Testis (tissue), 3 donors: ENCODE results near the gene TRIP4. TPM values are rescaled to one million over a fixed set of nuclear protein-coding genes. Genes with fewer than 3 reads are reported as not detected.
"Not testable (repeated sequence)": the region's sequence is repeated elsewhere in the genome, so short reads cannot be mapped to it uniquely, and the experiment has no call there.

Source experiments
- DNase-seq: peaks from one replicate; pipeline ENCODE4 v3.0.0-alpha.2; 2019
- H3K27ac ChIP-seq, 2 donors: fragments of 200-600 bp; sonication (generic); one replicate each; pipeline ENCODE4 v1.5.1; 2019
- H3K27me3 ChIP-seq: fragments of 200-600 bp; sonication (generic); one replicate; pipeline ENCODE4 v1.5.1; 2019
- H3K36me3 ChIP-seq: fragments of 200-600 bp; sonication (generic); one replicate; pipeline ENCODE4 v1.5.1; 2017; ENCODE audit warnings: low read depth; ENCODE audit errors: missing control alignments
- H3K4me1 ChIP-seq: fragments of 200-600 bp; sonication (generic); one replicate; pipeline ENCODE4 v1.5.1; 2019
- H3K4me3 ChIP-seq, 2 donors: fragments of 200-600 bp; sonication (generic); one replicate each; pipeline ENCODE4 v1.5.1; 2017 to 2019
- H3K9me3 ChIP-seq: fragments of 200-600 bp; sonication (generic); one replicate; pipeline ENCODE4 v1.5.1; 2017
- CTCF ChIP-seq, 3 experiments: fragments of 450-650 bp in 2 of 3; fragments of 200-600 bp in 1 of 3; sonication (generic) in 1 of 3; IDR thresholded peaks; one replicate each; pipeline ENCODE4 v1.5.1; 2016 to 2019; ENCODE audit warnings: antibody characterized with exemption in 3 of 3, mild to moderate bottlenecking in 2 of 3, moderate library complexity in 1 of 3
- POLR2A ChIP-seq: fragments of 450-650 bp; IDR thresholded peaks from one replicate; pipeline ENCODE4 v1.6.1; 2017; ENCODE audit warnings: antibody characterized with exemption, mild to moderate bottlenecking, moderate library complexity
- WGBS, 2 donors: methylation state at CpG; one replicate each; pipeline ENCODE4 v1.1.5; 2018; 5-methylcytosine and 5-hydroxymethylcytosine counted together
- intact Hi-C: fragments of 100-400 bp; cut with DNase I; formaldehyde crosslinking; loops from one replicate; pipeline ENCODE4 v1.15.1; 2023; ENCODE audit warnings: low total_unique reads
- polyA plus RNA-seq: library from polyadenylated mRNA; stranded (reverse); fragments of 350-450 nt; fragmentation: Illumina TruSeq; extraction: RNeasy Lipid Tissue Mini Kit (QIAGEN cat#74804); gene quantifications from one replicate; pipeline ENCODE4 v1.2.3, GENCODE V29; 2014; ENCODE audit warnings: low read depth, low replicate concordance; ENCODE audit not compliant: insufficient read depth
- total RNA-seq, 2 donors: library from RNA; depleted of rRNA; stranded (reverse); fragments of >200 nt; gene quantifications; one replicate each; pipeline ENCODE4 v1.2.3, GENCODE V29; 2016

Gene TRIP4
- total and polyA plus RNA-seq, 3 donors from 2014 or later: 17.1 to 23.4 (median 19.4) TPM

- no peak for DNase-seq
- no peak overlapping the region for H3K27ac ChIP-seq
- H3K4me3 ChIP-seq: no peak overlapping the region
- no peaks in the 10 kb centered on the region for H3K27me3 ChIP-seq
- no peaks in the 10 kb centered on the region for H3K4me1 ChIP-seq
- H3K9me3 ChIP-seq: no peaks in the 10 kb centered on the region
- no peaks in the 10 kb centered on the region for H3K36me3 ChIP-seq
- TF ChIP-seq CTCF (IDR thresholded peaks at IDR 0.05) (no peak), POLR2A (no peak)
- intact Hi-C loops: no loop called here
Observed at GRCh38 chr15:64344651-64345294, 42.9 kb upstream of the TRIP4 start.

GRCh38 chr15:64346242-64346641 lies 41.4 kb upstream of the TRIP4 start:
- intact Hi-C loops, H3K4me3 ChIP-seq, H3K9me3 ChIP-seq, H3K27ac ChIP-seq, DNase-seq, H3K27me3 ChIP-seq, H3K4me1 ChIP-seq, H3K36me3 ChIP-seq: not testable (repeated sequence)
- WGBS, 2 donors: 85 to 88% methylated on average over 6 of the region's 6 CpGs

- TF ChIP-seq POLR2A (no peak), CTCF (IDR thresholded peaks at IDR 0.05) (no peak)
- intact Hi-C loops: no loop called here
- Histone ChIP-seq H3K36me3 (no peaks in the 10 kb centered on the region), H3K4me1 (no peaks in the 10 kb centered on the region), H3K27ac (no peak overlapping the region), H3K4me3 (no peak overlapping the region), H3K9me3 (no peaks in the 10 kb centered on the region), H3K27me3 (no peaks in the 10 kb centered on the region)
- 77 to 91% methylated on average over 1 of the region's 1 CpG for WGBS, 2 donors
- no peak for DNase-seq
Observed at GRCh38 chr15:64348455-64348854, 39.2 kb upstream of the TRIP4 start.

GRCh38 chr15:64349375-64349774 lies 38.3 kb upstream of the TRIP4 start:
- no peak for DNase-seq
- H3K27me3 ChIP-seq: no peaks in the 10 kb centered on the region
- no peak overlapping the region for H3K27ac ChIP-seq
- no peaks in the 10 kb centered on the region for H3K36me3 ChIP-seq
- TF ChIP-seq POLR2A (no peak), CTCF (IDR thresholded peaks at IDR 0.05) (no peak)
- H3K9me3 ChIP-seq: no peaks in the 10 kb centered on the region
- no peaks in the 10 kb centered on the region for H3K4me1 ChIP-seq
- H3K4me3 ChIP-seq: no peak overlapping the region
- WGBS, 2 donors: 94 to 100% methylated on average over 2 of the region's 2 CpGs
- intact Hi-C loops: no loop called here

GRCh38 chr15:64351265-64351664 lies 36.4 kb upstream of the TRIP4 start:
- Histone ChIP-seq H3K36me3 (no peaks in the 10 kb centered on the region), H3K4me3 (no peak overlapping the region), H3K27me3 (no peaks in the 10 kb centered on the region), H3K4me1 (no peaks in the 10 kb centered on the region), H3K9me3 (no peaks in the 10 kb centered on the region), H3K27ac (no peak overlapping the region)
- DNase-seq: no peak
- intact Hi-C loops: no loop called here
- TF ChIP-seq CTCF (IDR thresholded peaks at IDR 0.05) (no peak), POLR2A (no peak)
- WGBS, 2 donors: 86 to 88% methylated on average over 7 of the region's 7 CpGs
